ENCODE results near the gene CCDC47.
"Not testable (repeated sequence)": the region's sequence is repeated elsewhere in the genome, so short reads cannot be mapped to it uniquely, and the experiment has no call there.

Gene CCDC47

DNA sequence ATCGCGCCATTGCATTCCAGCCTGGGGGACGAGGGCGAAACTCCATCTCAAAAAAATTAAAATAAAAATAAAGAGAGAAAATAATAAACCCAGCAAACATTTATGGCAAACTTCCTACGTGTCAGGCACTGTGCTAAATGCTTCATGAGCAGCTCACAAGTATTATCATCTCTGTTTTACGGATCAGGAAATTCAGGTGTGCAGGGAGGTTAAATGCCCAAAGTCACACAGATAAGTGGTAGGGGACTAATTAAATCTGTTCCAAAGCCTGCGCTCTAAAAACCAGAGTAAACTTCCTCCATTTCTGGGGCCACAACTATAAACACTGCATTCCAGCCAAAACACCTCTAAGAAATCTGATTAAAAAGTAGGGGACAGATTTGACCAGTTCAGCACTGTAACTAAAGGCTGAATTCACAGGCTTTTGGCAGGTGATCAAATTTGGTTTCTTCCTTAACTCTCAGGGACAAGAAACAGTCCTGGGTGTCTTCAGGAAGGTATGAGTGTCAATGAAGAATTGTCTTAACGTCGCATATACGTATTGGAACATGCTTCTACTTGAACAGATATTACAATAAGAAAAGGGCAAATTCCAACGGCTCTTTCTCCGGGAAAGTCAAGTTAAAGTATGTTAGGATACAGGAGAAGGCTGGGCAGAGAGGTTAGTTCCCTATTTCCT, 32.8 kb downstream of the CCDC47 start:
- no peak for DNase-seq (ENCODE audit: low read depth in 2 of 3, low spot score in 2 of 3)

- DNase-seq (ENCODE audit: low read depth in 2 of 3, low spot score in 2 of 3) = no peak
Observed at GRCh38 chr17:63735691-63736090, 37.7 kb downstream of the CCDC47 start.

- no peak for DNase-seq (ENCODE audit: low read depth in 2 of 3, low spot score in 2 of 3)
Observed at GRCh38 chr17:63722403-63722802, 51.0 kb downstream of the CCDC47 start.

GRCh38 chr17:63720194-63720593, 53.2 kb downstream of the CCDC47 start:
- not testable (repeated sequence) for DNase-seq (ENCODE audit: low read depth in 2 of 3, low spot score in 2 of 3)

DNA sequence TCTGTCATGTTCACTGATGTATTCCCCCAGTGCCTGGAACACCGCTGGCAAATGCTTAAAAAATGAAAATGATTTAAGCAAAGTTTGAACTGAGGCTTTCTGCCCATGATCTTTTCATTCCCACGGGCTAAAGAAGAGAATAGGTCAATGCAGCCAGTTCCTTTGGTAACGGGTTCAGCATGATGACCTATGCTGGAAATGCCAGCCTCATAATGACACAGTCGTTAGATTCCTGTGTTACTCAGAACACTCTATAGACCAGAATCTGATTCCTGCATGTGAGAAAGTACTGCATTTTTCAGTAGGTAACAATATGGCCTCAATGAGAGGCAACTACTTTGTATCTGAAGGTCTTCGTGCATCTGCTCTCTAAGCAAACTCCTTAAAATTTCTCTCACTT, 54.4 kb downstream of the CCDC47 start:
- DNase-seq (ENCODE audit: low read depth in 2 of 3, low spot score in 2 of 3) = no peak

DNA sequence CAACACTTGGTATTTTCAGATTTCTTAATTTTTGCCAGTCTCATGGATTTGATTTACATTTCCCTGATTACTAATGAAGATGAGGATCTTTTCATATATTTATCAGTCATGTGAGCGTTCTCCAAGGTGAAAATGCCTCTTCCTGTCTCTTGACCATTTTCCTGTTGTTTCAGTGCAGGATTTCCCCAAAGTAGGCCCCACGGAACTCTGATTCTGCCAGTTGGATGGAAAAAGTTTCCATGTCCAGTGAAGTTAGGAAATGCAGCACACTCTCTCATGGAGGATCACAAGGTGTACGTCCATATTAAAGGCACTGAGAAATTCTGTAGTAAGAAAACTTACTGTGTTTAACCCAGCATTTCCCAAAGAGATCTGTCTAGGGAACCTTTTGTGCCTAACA, 57.0 kb downstream of the CCDC47 start:
- DNase-seq (ENCODE audit: low read depth in 2 of 3, low spot score in 2 of 3) = no peak

DNA sequence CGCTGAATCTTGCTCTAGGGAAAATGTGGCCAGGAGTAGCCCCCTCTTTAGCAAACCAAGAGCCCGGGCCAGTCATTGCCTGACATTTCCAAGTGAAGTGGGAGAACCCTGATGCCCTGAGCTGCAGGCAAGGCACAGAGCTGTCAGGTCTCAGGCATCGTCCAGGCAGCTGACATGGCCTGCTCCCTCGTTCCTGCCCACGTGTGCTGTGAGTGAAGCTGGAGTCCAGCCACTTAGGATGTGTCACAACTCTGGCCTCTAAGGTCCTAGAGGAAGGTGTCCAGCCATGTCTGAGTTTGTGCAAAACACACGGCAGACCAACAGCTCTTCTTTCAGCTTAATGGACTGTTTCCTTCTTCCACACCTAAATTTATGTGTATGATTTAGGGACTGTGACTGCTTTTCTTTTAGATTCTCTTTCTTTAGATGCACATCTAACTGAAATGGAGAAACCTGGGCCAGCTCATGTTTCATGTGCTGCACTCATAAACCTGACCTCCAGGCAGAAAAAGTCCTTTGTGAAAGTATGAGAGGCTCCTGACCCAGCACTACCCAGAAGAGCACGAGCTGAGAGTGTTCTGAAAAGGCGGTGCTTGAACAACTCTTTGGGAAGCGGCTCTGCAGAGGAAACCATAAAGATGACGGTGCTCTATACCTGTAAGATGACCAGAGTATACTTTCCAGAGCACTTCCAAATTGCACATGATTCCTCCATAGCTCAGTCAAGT, 58.7 kb downstream of the CCDC47 start:
- DNase-seq (ENCODE audit: low read depth in 2 of 3, low spot score in 2 of 3) = no peak

- no peak for DNase-seq (ENCODE audit: low read depth in 2 of 3, low spot score in 2 of 3)
Observed at GRCh38 chr17:63709110-63709509, 64.3 kb downstream of the CCDC47 start.

- DNase-seq (ENCODE audit: low read depth in 2 of 3, low spot score in 2 of 3) = no peak
Observed at GRCh38 chr17:63707151-63707550, 66.2 kb downstream of the CCDC47 start.

- DNase-seq (ENCODE audit: low read depth in 2 of 3, low spot score in 2 of 3) = no peak
Observed at GRCh38 chr17:63706336-63707082, 66.9 kb downstream of the CCDC47 start.

GRCh38 chr17:63705657-63706056, 67.7 kb downstream of the CCDC47 start:
- DNase-seq (ENCODE audit: low read depth in 2 of 3, low spot score in 2 of 3) = no peak

DNA sequence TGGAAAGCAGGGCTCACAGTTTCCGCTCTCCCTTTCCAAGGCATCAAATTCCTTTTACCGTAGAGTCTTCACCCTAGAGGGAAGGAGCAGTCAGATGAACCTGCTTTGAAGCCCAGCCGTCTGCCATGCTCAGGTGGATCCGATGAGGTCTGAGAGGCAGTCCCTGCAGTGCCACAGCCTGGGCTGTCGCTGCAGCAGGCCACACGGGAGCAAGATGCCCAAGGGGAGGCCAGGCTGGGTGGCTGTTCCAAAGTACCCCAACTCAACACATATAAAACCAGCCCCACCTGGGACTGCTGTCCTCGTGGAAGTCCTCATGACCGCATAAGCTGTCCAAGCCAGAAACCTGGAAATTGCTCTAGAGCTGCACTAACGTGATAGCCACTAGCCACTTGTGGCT, 68.6 kb downstream of the CCDC47 start:
- DNase-seq (ENCODE audit: low read depth in 2 of 3, low spot score in 2 of 3) = no peak

DNA sequence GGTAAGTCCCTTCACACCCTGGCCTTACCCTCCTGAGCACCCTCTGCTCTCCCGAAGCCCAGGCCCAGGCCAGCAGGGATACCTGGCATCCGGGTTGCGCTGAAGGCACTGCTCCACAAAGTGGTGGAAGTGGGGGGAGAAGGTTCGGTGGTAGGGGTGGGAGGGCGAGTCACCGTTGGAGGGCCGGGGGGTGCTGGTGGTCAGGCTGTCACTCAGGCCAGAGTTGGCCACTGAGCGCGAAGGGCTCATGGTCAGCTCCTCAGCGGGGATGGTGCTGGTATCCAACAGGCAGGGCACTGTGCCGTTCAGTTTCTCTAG, 69.2 kb downstream of the CCDC47 start:
- no peak for DNase-seq (ENCODE audit: low read depth in 2 of 3, low spot score in 2 of 3)

GRCh38 chr17:63703556-63704258, 69.7 kb downstream of the CCDC47 start:
- no peak for DNase-seq (ENCODE audit: low read depth in 2 of 3, low spot score in 2 of 3)

DNA sequence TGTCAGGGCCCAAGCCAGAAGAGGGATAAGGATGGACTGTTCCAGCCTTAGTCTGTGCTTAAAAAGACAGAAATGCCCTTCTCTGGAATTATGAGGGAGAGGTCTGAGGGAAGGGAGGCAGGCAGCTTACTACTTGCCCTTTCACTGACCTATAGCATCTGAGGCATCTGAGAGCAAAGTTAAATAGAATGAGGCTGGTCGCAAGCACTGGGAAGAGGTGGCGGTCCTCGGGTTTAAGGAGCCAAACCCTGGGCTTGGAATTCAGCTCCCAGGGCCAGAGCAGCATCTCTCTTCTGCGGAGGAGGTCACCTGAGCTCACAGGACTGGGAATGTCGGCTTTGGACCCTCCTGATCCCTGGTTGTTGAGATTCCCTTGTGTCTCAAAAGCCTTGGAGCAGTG, 70.4 kb downstream of the CCDC47 start:
- no peak for DNase-seq (ENCODE audit: low read depth in 2 of 3, low spot score in 2 of 3)

GRCh38 chr17:63702721-63703015, 70.7 kb downstream of the CCDC47 start:
- DNase-seq (ENCODE audit: low read depth in 2 of 3, low spot score in 2 of 3) = no peak

DNA sequence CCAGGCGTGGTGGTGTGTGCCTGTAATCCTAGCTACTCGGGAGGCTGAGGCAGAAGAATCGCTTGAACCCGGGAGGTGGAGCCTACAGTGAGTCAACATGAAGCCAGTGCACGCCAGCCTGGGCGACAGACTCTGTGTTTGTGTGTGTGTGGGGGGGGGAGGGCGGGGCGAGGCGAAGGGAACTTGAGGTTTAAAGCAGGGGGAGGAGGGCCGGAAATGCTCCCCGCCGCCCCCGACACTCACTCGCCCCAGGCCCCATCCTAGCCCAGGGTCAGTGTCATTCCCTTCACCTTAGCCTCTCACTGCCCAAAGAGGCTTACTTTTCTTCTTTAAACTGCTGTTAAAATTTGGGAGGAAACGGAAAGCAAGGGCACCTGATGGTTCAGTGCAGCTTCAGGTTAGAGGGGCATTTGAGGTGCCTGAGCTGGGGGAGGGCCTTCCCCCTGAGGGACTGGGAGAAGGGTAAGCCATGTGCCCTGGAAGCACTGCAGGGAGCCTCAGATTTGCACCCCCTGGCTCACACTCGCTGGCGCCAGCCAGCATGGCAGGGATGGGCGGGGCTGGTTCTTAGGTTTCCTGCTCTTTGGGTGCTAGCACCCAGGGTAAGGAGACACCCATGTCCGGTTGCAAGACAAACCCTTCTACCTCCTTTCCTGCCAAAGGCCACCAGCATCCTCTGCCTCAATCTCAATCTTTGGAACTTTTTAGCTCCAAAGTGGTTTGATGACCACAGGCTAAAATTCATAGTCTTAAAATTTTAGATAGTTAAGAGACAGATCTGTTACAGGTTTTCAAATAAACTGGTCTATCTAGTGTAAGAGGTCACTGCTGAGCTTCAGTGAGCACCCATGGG, 71.3 kb downstream of the CCDC47 start:
- DNase-seq (ENCODE audit: low read depth in 2 of 3, low spot score in 2 of 3) = peak in 2 of 3 experiments; percentile 40 to 42

DNA sequence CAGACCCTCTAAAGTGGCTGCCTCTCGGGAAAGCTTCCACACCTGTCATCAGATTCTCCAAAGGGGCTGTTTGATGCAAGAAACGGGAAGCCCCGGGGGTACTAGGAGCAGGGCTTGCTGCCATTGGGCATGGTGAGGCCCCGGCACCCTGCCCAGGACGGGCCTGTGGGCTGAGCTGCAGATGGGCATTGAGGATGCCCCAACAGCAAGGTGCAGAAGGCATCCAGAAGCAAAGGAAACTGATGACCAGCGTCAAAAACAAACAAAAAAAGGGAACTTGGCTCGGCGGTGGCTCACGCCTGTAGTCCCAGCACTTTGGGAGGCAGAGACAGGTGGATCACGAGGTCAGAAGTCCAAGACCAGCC, 72.0 kb downstream of the CCDC47 start:
- no peak for DNase-seq (ENCODE audit: low read depth in 2 of 3, low spot score in 2 of 3)

DNA sequence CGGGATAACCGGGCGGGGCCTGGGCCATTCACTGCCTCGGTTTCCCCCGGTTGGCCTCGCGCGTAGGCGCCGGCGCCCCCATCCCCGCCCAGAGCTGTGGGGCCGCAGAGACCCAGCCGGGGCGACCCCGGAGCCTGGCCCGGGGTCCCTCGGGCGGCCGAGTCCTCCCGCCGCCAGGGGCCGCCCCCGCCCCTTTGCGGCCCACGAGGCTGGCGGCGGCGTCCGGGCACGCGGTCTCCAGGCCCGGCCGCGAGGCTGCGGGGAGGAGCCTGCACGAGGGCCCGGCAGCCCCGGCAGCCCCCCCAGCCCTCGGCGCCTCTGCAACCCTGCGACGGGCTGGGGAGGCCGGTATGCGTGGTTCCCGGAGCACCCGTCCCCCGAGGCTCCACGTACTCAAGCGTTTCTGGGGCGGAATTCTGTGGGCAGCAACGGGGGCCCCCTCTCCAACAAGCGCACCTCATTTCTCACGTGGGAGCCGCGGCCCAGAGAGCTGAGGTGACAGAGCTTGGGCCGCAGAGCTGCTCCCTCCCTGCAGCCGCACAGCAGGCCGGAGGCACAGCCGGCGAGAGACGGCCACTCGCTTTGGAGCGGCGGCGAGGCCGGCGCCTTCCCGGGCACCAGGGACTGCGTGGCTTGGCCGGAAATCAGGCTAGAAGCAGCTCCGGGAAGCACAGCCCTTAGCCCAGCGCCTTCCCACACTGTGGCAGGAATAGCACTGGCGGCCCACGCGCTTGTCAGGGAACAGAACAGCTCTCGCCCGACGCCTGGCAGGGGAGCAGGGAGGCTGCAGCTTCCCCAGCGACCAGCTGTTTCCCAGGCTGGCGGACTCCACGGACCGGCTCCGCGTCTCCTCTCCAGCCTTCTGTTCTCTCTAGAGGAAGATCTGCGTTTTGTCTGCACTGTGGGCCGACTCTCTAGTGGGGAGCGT, 72.6 kb downstream of the CCDC47 start:
- peak in 2 of 3 experiments; percentile 32 to 38 for DNase-seq (ENCODE audit: low read depth in 2 of 3, low spot score in 2 of 3)
